ENCODE measurements around the gene SUGCT.

SUGCT gene

GRCh38 chr7:40811666-40812065, 676.9 kb downstream of the SUGCT start:
- Mint-ChIP-seq H3K36me3 (ENCODE audit: low read depth) (no peaks in the 10 kb centered on the region), H3K27ac (no peak overlapping the region), H3K9me3 (peaks cover 23% of the 10 kb centered on the region), H3K27me3 (ENCODE audit: low read depth) (no peaks in the 10 kb centered on the region), H3K4me3 (no peak overlapping the region), H3K4me1 (ENCODE audit: low read depth) (no peaks in the 10 kb centered on the region)

DNA sequence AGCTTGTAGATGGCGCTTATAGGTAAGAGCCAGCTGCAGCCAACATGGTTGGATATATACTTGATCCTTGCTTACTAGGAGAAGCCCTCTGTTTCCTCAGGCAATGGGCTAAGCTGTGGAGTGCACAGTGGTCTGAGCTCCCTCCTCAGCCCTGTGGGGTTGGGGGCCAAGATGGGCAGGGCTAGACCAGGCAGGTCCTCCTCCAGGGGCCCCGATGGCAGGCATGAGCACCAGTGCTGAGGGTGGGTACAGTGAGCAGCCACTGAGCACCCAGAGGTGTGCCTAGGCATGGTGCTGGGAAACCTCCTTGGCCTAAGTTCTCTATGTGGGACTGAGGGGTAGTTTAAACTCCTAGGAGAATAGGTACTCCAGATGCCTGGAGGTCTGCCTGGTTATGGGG, 680.2 kb downstream of the SUGCT start:
- H3K9me3 Mint-ChIP-seq: peaks cover 23% of the 10 kb centered on the region
- H3K4me3 Mint-ChIP-seq: no peak overlapping the region
- H3K36me3 Mint-ChIP-seq (ENCODE audit: low read depth): no peaks in the 10 kb centered on the region
- no peak overlapping the region for H3K27ac Mint-ChIP-seq
- no peaks in the 10 kb centered on the region for H3K4me1 Mint-ChIP-seq (ENCODE audit: low read depth)
- no peaks in the 10 kb centered on the region for H3K27me3 Mint-ChIP-seq (ENCODE audit: low read depth)

GRCh38 chr7:40815512-40815911, 680.7 kb downstream of the SUGCT start:
- no peaks in the 10 kb centered on the region for H3K4me1 Mint-ChIP-seq (ENCODE audit: low read depth)
- H3K36me3 Mint-ChIP-seq (ENCODE audit: low read depth): no peaks in the 10 kb centered on the region
- H3K4me3 Mint-ChIP-seq: no peak overlapping the region
- H3K9me3 Mint-ChIP-seq: peaks cover 19% of the 10 kb centered on the region
- no peaks in the 10 kb centered on the region for H3K27me3 Mint-ChIP-seq (ENCODE audit: low read depth)
- no peak overlapping the region for H3K27ac Mint-ChIP-seq

GRCh38 chr7:40822861-40823260, 688.1 kb downstream of the SUGCT start:
- Mint-ChIP-seq H3K36me3 (ENCODE audit: low read depth) (no peaks in the 10 kb centered on the region), H3K4me3 (no peak overlapping the region), H3K27me3 (ENCODE audit: low read depth) (no peaks in the 10 kb centered on the region), H3K4me1 (ENCODE audit: low read depth) (no peaks in the 10 kb centered on the region), H3K27ac (no peak overlapping the region), H3K9me3 (peaks cover 12% of the 10 kb centered on the region)

- Mint-ChIP-seq H3K36me3 (ENCODE audit: low read depth) (no peaks in the 10 kb centered on the region), H3K4me1 (ENCODE audit: low read depth) (no peaks in the 10 kb centered on the region), H3K4me3 (no peak overlapping the region), H3K27ac (no peak overlapping the region), H3K27me3 (ENCODE audit: low read depth) (no peaks in the 10 kb centered on the region), H3K9me3 (peaks cover 12% of the 10 kb centered on the region)
Observed at GRCh38 chr7:40824461-40824860, 689.7 kb downstream of the SUGCT start.

- no peak overlapping the region for H3K27ac Mint-ChIP-seq
- no peak overlapping the region for H3K4me3 Mint-ChIP-seq
- H3K9me3 Mint-ChIP-seq: peaks cover 10% of the 10 kb centered on the region
- no peaks in the 10 kb centered on the region for H3K36me3 Mint-ChIP-seq (ENCODE audit: low read depth)
- no peaks in the 10 kb centered on the region for H3K4me1 Mint-ChIP-seq (ENCODE audit: low read depth)
- H3K27me3 Mint-ChIP-seq (ENCODE audit: low read depth): no peaks in the 10 kb centered on the region
Observed at GRCh38 chr7:40826411-40827221, 691.8 kb downstream of the SUGCT start.

GRCh38 chr7:40827222-40828085, 692.6 kb downstream of the SUGCT start:
- Mint-ChIP-seq H3K27ac (no peak overlapping the region), H3K27me3 (ENCODE audit: low read depth) (no peaks in the 10 kb centered on the region), H3K36me3 (ENCODE audit: low read depth) (no peaks in the 10 kb centered on the region), H3K4me1 (ENCODE audit: low read depth) (no peaks in the 10 kb centered on the region), H3K9me3 (peaks cover 1% of the 10 kb centered on the region), H3K4me3 (no peak overlapping the region)

DNA sequence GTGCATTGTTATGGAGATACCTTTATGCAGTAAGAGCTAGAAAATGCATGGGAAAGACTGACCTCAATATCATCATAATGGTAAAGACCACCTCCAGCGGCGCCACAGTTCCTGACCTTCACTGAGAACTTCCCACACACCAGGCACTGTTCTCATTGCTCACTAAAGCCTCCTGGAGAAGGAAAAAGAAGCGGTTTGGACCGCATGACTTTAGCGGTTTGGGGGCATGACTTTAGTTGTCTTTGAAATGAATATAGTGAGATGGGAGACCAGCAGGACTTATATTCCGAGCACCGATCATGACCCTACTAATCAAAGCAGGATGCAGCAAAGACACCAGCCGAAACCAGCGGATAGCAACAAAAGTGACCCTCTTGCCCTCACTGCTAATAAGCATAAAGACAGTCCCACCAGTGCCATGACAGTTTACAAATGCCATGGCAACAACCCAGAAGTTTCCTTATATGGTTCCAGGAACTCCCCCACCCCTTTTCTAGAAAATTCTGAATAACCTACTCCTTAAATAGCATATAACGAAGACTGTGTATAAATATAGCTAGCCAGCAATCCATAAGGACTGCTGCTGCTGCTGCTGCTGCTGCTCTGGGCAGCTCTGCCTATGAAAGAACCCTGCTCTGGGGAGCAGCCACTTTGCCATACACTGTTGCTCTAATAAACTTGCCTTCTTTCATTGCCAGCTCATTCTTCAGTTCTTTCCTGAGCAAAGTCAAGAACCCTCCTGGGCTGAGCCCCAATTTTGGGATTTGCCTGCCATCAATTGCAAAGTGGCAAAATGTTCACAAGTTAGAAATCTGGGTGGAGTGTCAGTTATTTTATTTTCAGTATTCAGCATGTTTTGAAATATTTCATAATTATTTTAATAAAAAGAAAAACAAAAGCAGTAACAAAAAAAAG, 694.1 kb downstream of the SUGCT start:
- no peaks in the 10 kb centered on the region for H3K4me1 Mint-ChIP-seq (ENCODE audit: low read depth)
- H3K4me3 Mint-ChIP-seq: no peak overlapping the region
- H3K27me3 Mint-ChIP-seq (ENCODE audit: low read depth): no peaks in the 10 kb centered on the region
- no peaks in the 10 kb centered on the region for H3K36me3 Mint-ChIP-seq (ENCODE audit: low read depth)
- no peaks in the 10 kb centered on the region for H3K9me3 Mint-ChIP-seq
- no peak overlapping the region for H3K27ac Mint-ChIP-seq

DNA sequence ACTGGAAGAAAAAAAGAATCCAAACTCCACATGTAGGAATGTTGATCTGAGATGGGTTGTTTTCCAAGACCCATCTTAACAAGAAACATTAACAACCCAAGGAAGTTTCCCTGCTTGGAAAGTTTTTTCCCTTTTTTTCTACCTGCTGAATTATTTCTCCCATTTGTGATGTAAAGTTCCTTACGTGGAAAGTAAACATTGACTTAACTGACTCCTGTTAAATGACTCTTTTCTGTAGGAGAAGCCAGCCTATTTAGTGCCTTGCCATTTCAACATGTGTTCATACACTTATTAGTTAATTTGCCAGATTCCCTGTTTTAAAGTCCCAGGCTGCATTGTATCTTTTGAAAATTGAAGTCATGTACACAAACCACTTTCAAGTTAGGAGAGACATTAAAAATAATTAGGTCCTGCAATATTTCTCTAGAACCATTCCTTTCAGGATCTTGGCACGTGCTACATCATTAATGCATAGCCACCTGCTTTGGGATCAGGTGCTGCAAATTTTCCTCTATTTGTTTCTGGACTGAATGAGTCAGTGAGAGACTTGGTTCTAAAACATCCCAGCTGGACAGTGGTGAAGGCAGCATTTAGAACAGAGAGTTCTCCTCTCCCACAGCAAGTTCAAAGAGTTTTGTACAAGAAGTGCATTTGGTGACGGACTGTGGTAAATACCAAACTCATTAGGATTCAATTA, 698.5 kb downstream of the SUGCT start:
- no peaks in the 10 kb centered on the region for H3K27me3 Mint-ChIP-seq (ENCODE audit: low read depth)

GRCh38 chr7:40833888-40834234, 699.1 kb downstream of the SUGCT start:
- no peaks in the 10 kb centered on the region for H3K4me1 Mint-ChIP-seq (ENCODE audit: low read depth)
- no peak overlapping the region for H3K27ac Mint-ChIP-seq
- no peaks in the 10 kb centered on the region for H3K36me3 Mint-ChIP-seq (ENCODE audit: low read depth)
- H3K27me3 Mint-ChIP-seq (ENCODE audit: low read depth): no peaks in the 10 kb centered on the region
- H3K4me3 Mint-ChIP-seq: no peak overlapping the region
- H3K9me3 Mint-ChIP-seq: no peaks in the 10 kb centered on the region

More for the DNA sequence above, 698.5 kb downstream of the SUGCT start:
- no peaks in the 10 kb centered on the region for H3K36me3 Mint-ChIP-seq (ENCODE audit: low read depth)
- no peak overlapping the region for H3K4me3 Mint-ChIP-seq
- H3K4me1 Mint-ChIP-seq (ENCODE audit: low read depth): no peaks in the 10 kb centered on the region
- no peak overlapping the region for H3K27ac Mint-ChIP-seq
- no peaks in the 10 kb centered on the region for H3K9me3 Mint-ChIP-seq

GRCh38 chr7:40836218-40836617, 701.4 kb downstream of the SUGCT start:
- Mint-ChIP-seq H3K36me3 (ENCODE audit: low read depth) (no peaks in the 10 kb centered on the region), H3K4me3 (no peak overlapping the region), H3K4me1 (ENCODE audit: low read depth) (no peaks in the 10 kb centered on the region), H3K9me3 (peaks cover 6% of the 10 kb centered on the region), H3K27ac (no peak overlapping the region), H3K27me3 (ENCODE audit: low read depth) (no peaks in the 10 kb centered on the region)

GRCh38 chr7:40839881-40840280, 705.1 kb downstream of the SUGCT start:
- no peak overlapping the region for H3K27ac Mint-ChIP-seq
- H3K9me3 Mint-ChIP-seq: peaks cover 6% of the 10 kb centered on the region

GRCh38 chr7:40840990-40841389, 706.2 kb downstream of the SUGCT start:
- Mint-ChIP-seq H3K27ac (no peak overlapping the region), H3K9me3 (peaks cover 6% of the 10 kb centered on the region), H3K4me1 (ENCODE audit: low read depth) (no peaks in the 10 kb centered on the region), H3K4me3 (no peak overlapping the region), H3K27me3 (ENCODE audit: low read depth) (no peaks in the 10 kb centered on the region), H3K36me3 (ENCODE audit: low read depth) (no peaks in the 10 kb centered on the region)

More at GRCh38 chr7:40839881-40840280, 705.1 kb downstream of the SUGCT start:
- Mint-ChIP-seq H3K36me3 (ENCODE audit: low read depth) (no peaks in the 10 kb centered on the region), H3K27me3 (ENCODE audit: low read depth) (no peaks in the 10 kb centered on the region), H3K4me3 (no peak overlapping the region), H3K4me1 (ENCODE audit: low read depth) (no peaks in the 10 kb centered on the region)

DNA sequence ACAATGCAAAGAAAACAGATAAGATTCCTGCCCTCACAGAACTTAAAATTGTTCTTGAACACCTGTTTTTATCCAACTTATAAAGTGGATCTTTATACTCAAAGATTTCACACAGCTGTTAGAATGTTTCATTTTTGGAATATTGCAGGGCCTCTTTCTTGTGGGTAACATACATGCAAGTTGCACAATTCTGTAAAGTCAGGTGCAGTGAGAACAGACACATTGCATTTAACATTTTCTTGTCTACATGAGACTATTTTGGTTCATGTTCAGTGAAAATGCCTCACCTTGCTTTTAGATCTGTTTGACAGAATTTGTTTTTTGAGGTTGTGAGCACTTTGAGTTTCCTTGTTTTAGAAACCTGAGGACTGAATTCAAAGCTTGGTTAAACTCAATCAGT, 707.8 kb downstream of the SUGCT start:
- no peaks in the 10 kb centered on the region for H3K36me3 Mint-ChIP-seq (ENCODE audit: low read depth)
- H3K9me3 Mint-ChIP-seq: peaks cover 6% of the 10 kb centered on the region
- H3K27me3 Mint-ChIP-seq (ENCODE audit: low read depth): no peaks in the 10 kb centered on the region
- no peaks in the 10 kb centered on the region for H3K4me1 Mint-ChIP-seq (ENCODE audit: low read depth)
- H3K4me3 Mint-ChIP-seq: no peak overlapping the region
- H3K27ac Mint-ChIP-seq: no peak overlapping the region

All from T-helper 1 cell treated with Interleukin-12 subunit alpha and Interleukin-12 subunit beta and Interleukin-4 antibody, amounts not matched to agents 30 μg/mL and 1 μg/mL, for 36 hours (primary cell).